GM12878 (cell line): ENCODE data around the gene SNCB. TPM values are rescaled to one million over a fixed set of nuclear protein-coding genes. Genes with fewer than 3 reads are reported as not detected.

Source experiments
- ATAC-seq: fragments of 200-7000 bp; cut with Tn5 transposase; 3 replicates; pipeline ENCODE4 v1.9.1; 2020; ENCODE audit warnings: mild to moderate bottlenecking, moderate library complexity
- BruUV-seq: library from RNA; stranded (reverse); fragments of 400-500 nt; replicated peaks from 2 replicates; lab custom pipeline; 2021; lab: Mats Ljungman, UMichigan
- CTCF ChIA-PET: fragments of 300-600 bp; sonication (Branson Sonifier 250); formaldehyde crosslinking; extraction: SDS; loops from one replicate; lab custom pipeline; 2021; ENCODE audit warnings: inconsistent platforms; lab: Yijun Ruan, JAX
- POLR2A ChIA-PET: fragments of 350-600 bp; formaldehyde crosslinking; extraction: SDS; loops from one replicate; lab custom pipeline; 2021; ENCODE audit warnings: inconsistent platforms; lab: Charles Lee
- RAD21 ChIA-PET: fragments of 300-600 bp; sonication (Branson Sonifier 250); formaldehyde crosslinking; loops from one replicate; lab custom pipeline; 2023; ENCODE audit warnings: antibody characterized with exemption; ENCODE audit not compliant: unreplicated experiment; lab: Charles Lee
- SMC1A ChIA-PET: fragments of 300-600 bp; sonication (Branson Sonifier 250); formaldehyde crosslinking; loops from one replicate; lab custom pipeline; 2023; ENCODE audit not compliant: unreplicated experiment, uncharacterized antibody; lab: Charles Lee
- DNase-seq: peaks from one replicate; pipeline ENCODE4 v3.0.0-alpha.2; 2011; ENCODE audit warnings: low read depth, low spot score
- FAIRE-seq: peaks from 3 replicates; lab custom pipeline; 2011; peaks lifted over from hg19 to GRCh38; lab: Jason Lieb, UNC
- H2AFZ ChIP-seq: 2 replicates; pipeline ENCODE4 v1.6.0; 2011; ENCODE audit warnings: low read depth, low read length, control low read depth; ENCODE audit not compliant: control insufficient read depth
- H3K27ac ChIP-seq: 2 replicates; pipeline ENCODE4 v1.5.1; 2011; ENCODE audit warnings: control low read depth; ENCODE audit not compliant: control insufficient read depth, insufficient read depth
- H3K27me3 ChIP-seq, 2 experiments: replicated peaks in 1 of 2; 2 replicates each; pipeline versions ENCODE4 v1.6.0 to v1.6.1; 2011; ENCODE audit warnings: low read length in 1 of 2; ENCODE audit not compliant: control insufficient read depth in 2 of 2, insufficient read depth in 2 of 2
- H3K36me3 ChIP-seq, 2 experiments: 2 replicates each; pipeline ENCODE4 v1.5.1; 2011; ENCODE audit warnings: low read length in 1 of 2; ENCODE audit not compliant: control insufficient read depth in 2 of 2, insufficient read depth in 2 of 2
- H3K4me1 ChIP-seq: 2 replicates; pipeline ENCODE4 v1.6.1; 2011; ENCODE audit warnings: mild to moderate bottlenecking, low read length, moderate library complexity, mixed read lengths; ENCODE audit not compliant: control insufficient read depth, insufficient read depth
- H3K4me2 ChIP-seq: 2 replicates; pipeline ENCODE4 v1.6.0; 2011; ENCODE audit warnings: control low read depth; ENCODE audit not compliant: control insufficient read depth, insufficient read depth
- H3K4me3 ChIP-seq: fragments of 200-600 bp; sonication (generic); 2 replicates; pipeline ENCODE4 v1.5.1; 2016
- H3K79me2 ChIP-seq: 2 replicates; pipeline ENCODE4 v1.6.0; 2011; ENCODE audit warnings: low read length; ENCODE audit not compliant: control insufficient read depth, insufficient read depth
- H3K9ac ChIP-seq: 2 replicates; pipeline ENCODE4 v1.8.0; 2011; ENCODE audit warnings: low read length, control low read depth, mixed read lengths; ENCODE audit not compliant: control insufficient read depth, insufficient read depth
- H3K9me3 ChIP-seq: replicated peaks from 3 replicates; pipeline ENCODE4 v1.5.1; 2011; ENCODE audit warnings: mild to moderate bottlenecking, low read length; ENCODE audit not compliant: control insufficient read depth, insufficient read depth
- H4K20me1 ChIP-seq: 2 replicates; pipeline ENCODE4 v1.6.0; 2011; ENCODE audit not compliant: control insufficient read depth, insufficient read depth
- EGR1 ChIP-seq, 2 experiments: IDR thresholded peaks; 1 replicate in 1 of 2; 2 replicates in 1 of 2; pipeline ENCODE4 v1.6.1; 2011 to 2012; ENCODE audit warnings: low read depth in 2 of 2, low read length in 2 of 2, borderline replicate concordance in 1 of 2, mild to moderate bottlenecking in 1 of 2, moderate library complexity in 1 of 2
- LARP7 ChIP-seq: fragments of 450-650 bp; IDR thresholded peaks from 2 replicates; pipeline ENCODE4 v1.6.1; 2017; ENCODE audit warnings: mild to moderate bottlenecking
- MYB ChIP-seq: fragments of 150-350 bp; IDR thresholded peaks from 2 replicates; pipeline ENCODE4 v1.6.1; 2014; ENCODE audit warnings: mild to moderate bottlenecking, low read depth, low read length, borderline replicate concordance
- NFXL1 ChIP-seq: fragments of 450-650 bp; IDR thresholded peaks from 2 replicates; pipeline ENCODE4 v1.6.1; 2017; ENCODE audit warnings: antibody characterized with exemption, mild to moderate bottlenecking, borderline replicate concordance
- TAF1 ChIP-seq: IDR thresholded peaks from 2 replicates; pipeline ENCODE4 v1.6.1; 2011; ENCODE audit warnings: mild to moderate bottlenecking, low read depth, low read length, borderline replicate concordance
- YBX1 ChIP-seq: fragments of 450-650 bp; IDR thresholded peaks from 2 replicates; pipeline ENCODE4 v1.6.1; 2016; ENCODE audit warnings: antibody characterized with exemption
- ZNF274 ChIP-seq: IDR thresholded peaks from one replicate; pipeline ENCODE4 v1.8.0; 2011; ENCODE audit not compliant: insufficient read length, insufficient read depth
- WGBS: methylation state at CpG from one replicate; pipeline ENCODE4 v1.1.6; 2016; ENCODE audit warnings: low lambda C conversion rate; ENCODE audit not compliant: insufficient replicate concordance, insufficient coverage; ENCODE audit errors: missing lambda C conversion rate; 5-methylcytosine and 5-hydroxymethylcytosine counted together
- in situ Hi-C: fragments of 300-500 bp; cut with MboI; formaldehyde crosslinking; loops from 9 replicates; pipeline ENCODE4 v1.14.3; 2018; ENCODE audit warnings: mixed read lengths
- intact Hi-C: fragments of 100-400 bp; cut with micrococcal nuclease; formaldehyde crosslinking; loops from one replicate; pipeline ENCODE4 v1.14.2; 2022; ENCODE audit not compliant: unreplicated experiment
- polyA plus RNA-seq, 11 experiments: library from polyadenylated mRNA; depleted of rRNA in 4 of 11; unstranded in 6 of 11; stranded (reverse) in 5 of 11; fragments of >200 nt; fragmentation: Nextera tagmentation in 4 of 11; fragmentation: Illumina TruSeq in 1 of 11; extraction: Ambion mirVana in 4 of 11; extraction: Trizol in 1 of 11; gene quantifications; 1 replicate in 1 of 11; 2 replicates in 10 of 11; pipeline versions ENCODE4 v1.2.1 to v1.2.3, GENCODE V29; 2011 to 2016; ENCODE audit warnings: inconsistent platforms in 2 of 11, missing spikeins in 2 of 11, low read depth in 1 of 11
- total RNA-seq, 4 experiments: library from RNA; depleted of rRNA in 3 of 4; stranded (reverse); fragments of >200 nt in 3 of 4; fragmentation: Illumina TruSeq in 1 of 4; extraction: Trizol in 1 of 4; gene quantifications; 2 replicates each; pipeline versions ENCODE4 v1.2.1 to v1.2.3, GENCODE V29; 2013 to 2021
- TF ChIP-seq, protein P1 (sequence below): IDR thresholded peaks from 2 replicates; pipeline ENCODE4 v1.6.1; 2011; ENCODE audit warnings: mild to moderate bottlenecking, low read depth, low read length, moderate library complexity; ENCODE audit not compliant: insufficient replicate concordance

The SNCB gene
- total and polyA plus RNA-seq, 10 of the 15 experiments (the other 5 are each of a cell fraction or from before 2014, with no cell fraction given) = 0.75 TPM; not detected in 9

DNA sequence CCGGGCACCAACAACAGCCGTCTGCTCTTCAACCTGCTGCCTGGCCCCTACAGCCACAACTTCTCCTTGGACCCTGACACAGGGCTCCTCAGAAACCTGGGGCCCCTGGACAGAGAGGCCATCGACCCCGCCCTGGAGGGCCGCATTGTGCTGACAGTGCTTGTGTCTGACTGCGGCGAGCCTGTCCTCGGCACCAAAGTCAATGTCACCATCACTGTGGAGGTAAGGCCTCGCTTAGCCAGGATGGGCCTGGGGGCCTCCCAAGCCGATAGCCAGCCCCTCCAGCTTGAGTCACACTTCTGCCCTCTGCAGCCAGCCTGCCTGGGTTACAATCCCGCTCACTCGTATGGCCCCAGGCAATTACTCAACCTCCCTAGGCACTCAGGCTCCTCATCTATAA is 49.0 kb downstream of the SNCB start:
- H3K27me3 ChIP-seq = no peaks in the 10 kb centered on the region
- 76% methylated on average over 12 of the region's 12 CpGs for WGBS
- POLR2A ChIA-PET = no interaction called here

DNA sequence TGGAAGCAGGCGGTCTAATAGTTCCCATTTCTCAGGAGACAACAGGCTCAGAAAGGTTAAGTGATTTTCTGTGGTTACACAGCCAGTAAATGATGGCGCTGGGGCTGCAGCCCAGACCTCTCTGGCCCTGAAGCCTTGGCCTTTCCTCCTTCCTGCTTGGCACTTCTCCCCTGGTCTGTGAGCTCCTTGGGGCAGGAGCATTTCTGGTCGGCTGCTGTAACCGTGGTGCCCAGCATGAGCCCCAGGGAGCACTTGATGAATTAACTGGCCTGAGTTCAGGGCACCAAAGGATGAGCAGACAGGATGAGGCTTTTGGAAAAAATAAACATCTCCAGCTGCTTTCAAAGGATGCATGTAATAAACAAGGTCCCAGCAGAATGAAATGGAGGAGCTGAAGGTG is 51.0 kb downstream of the SNCB start:
- no peaks in the 10 kb centered on the region; the same call in 1 of the 3 replicates for H3K9me3 ChIP-seq
- in situ Hi-C loops = loop anchor here (25.0 kb wide), 1 partner anchor 842 kb away; no protein-coding TSS in a partner anchor
- no peaks in the 10 kb centered on the region for H3K79me2 ChIP-seq
- no peak for FAIRE-seq
- no peak overlapping the region for H2AFZ ChIP-seq
- 70% methylated on average over 4 of the region's 4 CpGs for WGBS
- H3K27me3 ChIP-seq = no peaks in the 10 kb centered on the region
- RAD21 ChIA-PET = interaction anchor here (0.9 kb wide), 1 partner anchor 161 kb away, joined by 3 read pairs; no protein-coding TSS in a partner anchor
- CTCF ChIA-PET = interaction anchor here (0.8 to 2.1 kb wide), 6 partner anchors 9 to 492 kb away, joined by 3 to 8 read pairs (median 4); partner anchors contain the start of gene CLTB
- BruUV-seq = no TSS peak
- no peaks in the 10 kb centered on the region for H3K36me3 ChIP-seq
- no peak for DNase-seq
- ATAC-seq = no peak
- TF ChIP-seq EGR1 (IDR thresholded peaks at IDR 0.05; ENCODE audit: borderline replicate concordance in 1 of 2, low read depth in 2 of 2, low read length in 2 of 2) = no peak
- TF ChIP-seq MYB = no peak
- TF ChIP-seq YBX1 = no peak
- no peak for TF ChIP-seq TAF1
- TF ChIP-seq, all 136 proteins: peak for 0
- Histone ChIP-seq H3K27ac (no peak overlapping the region), H3K4me1 (no peaks in the 10 kb centered on the region), H3K9ac (no peak overlapping the region), H3K4me2 (no peak overlapping the region), H4K20me1 (no peaks in the 10 kb centered on the region), H3K4me3 (no peak overlapping the region)
- SMC1A ChIA-PET = interaction anchor here (0.7 to 1.5 kb wide), 2 partner anchors 9 to 90 kb away, joined by 4 to 5 read pairs; no protein-coding TSS in a partner anchor
- intact Hi-C loops = no loop called here
- POLR2A ChIA-PET = interaction anchor here (0.6 kb wide), 1 partner anchor 250 kb away, joined by 3 read pairs; no protein-coding TSS in a partner anchor

More for the DNA sequence above, 49.0 kb downstream of the SNCB start:
- H3K4me2 ChIP-seq = no peak overlapping the region
- BruUV-seq = no TSS peak
- TF ChIP-seq ZNF274 (no peak), LARP7 (no peak), NFXL1 (no peak)
- TF ChIP-seq, protein P1, sequence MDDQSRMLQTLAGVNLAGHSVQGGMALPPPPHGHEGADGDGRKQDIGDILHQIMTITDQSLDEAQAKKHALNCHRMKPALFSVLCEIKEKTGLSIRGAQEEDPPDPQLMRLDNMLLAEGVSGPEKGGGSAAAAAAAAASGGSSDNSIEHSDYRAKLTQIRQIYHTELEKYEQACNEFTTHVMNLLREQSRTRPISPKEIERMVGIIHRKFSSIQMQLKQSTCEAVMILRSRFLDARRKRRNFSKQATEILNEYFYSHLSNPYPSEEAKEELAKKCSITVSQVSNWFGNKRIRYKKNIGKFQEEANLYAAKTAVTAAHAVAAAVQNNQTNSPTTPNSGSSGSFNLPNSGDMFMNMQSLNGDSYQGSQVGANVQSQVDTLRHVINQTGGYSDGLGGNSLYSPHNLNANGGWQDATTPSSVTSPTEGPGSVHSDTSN = no peak
- ChIA-PET SMC1A (no interaction called here), CTCF (no interaction called here), RAD21 (no interaction called here)
- ATAC-seq (no peak), DNase-seq (no peak), FAIRE-seq (no peak)
- H2AFZ ChIP-seq = no peak overlapping the region
- H3K36me3 ChIP-seq = no peaks in the 10 kb centered on the region
- H3K79me2 ChIP-seq = no peaks in the 10 kb centered on the region
- no peak overlapping the region for H3K9ac ChIP-seq
- no peak overlapping the region for H3K4me3 ChIP-seq
- H3K27ac ChIP-seq = no peak overlapping the region
- H3K4me1 ChIP-seq = no peaks in the 10 kb centered on the region
- intact Hi-C loops = no loop called here
- in situ Hi-C loops = loop anchor here (25.0 kb wide), 1 partner anchor 844 kb away; no protein-coding TSS in a partner anchor
- H3K9me3 ChIP-seq = peaks cover 8% of the 10 kb centered on the region; the same call in 2 of the 3 replicates
- no peaks in the 10 kb centered on the region for H4K20me1 ChIP-seq
